Gastroesophageal sphincter (tissue), 3 donors: Measurements from ENCODE around the gene CRCP.

ENCODE experiments used
- EP300 ChIP-seq: sonication (generic); formaldehyde crosslinking; IDR thresholded peaks from one replicate; pipeline ENCODE4 v1.6.1; 2017; ENCODE audit warnings: antibody characterized with exemption, mild to moderate bottlenecking
- POLR2A ChIP-seq, 2 donors: fragments of 450-650 bp; IDR thresholded peaks; one replicate each; pipeline ENCODE4 v1.6.1; 2017; ENCODE audit warnings: antibody characterized with exemption in 2 of 2, mild to moderate bottlenecking in 2 of 2, moderate library complexity in 1 of 2
- POLR2AphosphoS5 ChIP-seq: sonication (generic); formaldehyde crosslinking; IDR thresholded peaks from one replicate; pipeline ENCODE4 v1.6.1; 2017; ENCODE audit warnings: antibody characterized with exemption
- TF ChIP-seq, protein P1 (sequence below), 4 experiments: fragments of 200-600 bp in 2 of 4; fragments of 450-650 bp in 2 of 4; sonication (generic) in 1 of 4; IDR thresholded peaks; one replicate each; pipeline ENCODE4 v1.5.1; 2017 to 2019; ENCODE audit warnings: antibody characterized with exemption in 4 of 4, mild to moderate bottlenecking in 2 of 4, moderate library complexity in 2 of 4

GRCh38 chr7:66153691-66154090, 39.0 kb downstream of the CRCP start:
- TF ChIP-seq, protein P1, sequence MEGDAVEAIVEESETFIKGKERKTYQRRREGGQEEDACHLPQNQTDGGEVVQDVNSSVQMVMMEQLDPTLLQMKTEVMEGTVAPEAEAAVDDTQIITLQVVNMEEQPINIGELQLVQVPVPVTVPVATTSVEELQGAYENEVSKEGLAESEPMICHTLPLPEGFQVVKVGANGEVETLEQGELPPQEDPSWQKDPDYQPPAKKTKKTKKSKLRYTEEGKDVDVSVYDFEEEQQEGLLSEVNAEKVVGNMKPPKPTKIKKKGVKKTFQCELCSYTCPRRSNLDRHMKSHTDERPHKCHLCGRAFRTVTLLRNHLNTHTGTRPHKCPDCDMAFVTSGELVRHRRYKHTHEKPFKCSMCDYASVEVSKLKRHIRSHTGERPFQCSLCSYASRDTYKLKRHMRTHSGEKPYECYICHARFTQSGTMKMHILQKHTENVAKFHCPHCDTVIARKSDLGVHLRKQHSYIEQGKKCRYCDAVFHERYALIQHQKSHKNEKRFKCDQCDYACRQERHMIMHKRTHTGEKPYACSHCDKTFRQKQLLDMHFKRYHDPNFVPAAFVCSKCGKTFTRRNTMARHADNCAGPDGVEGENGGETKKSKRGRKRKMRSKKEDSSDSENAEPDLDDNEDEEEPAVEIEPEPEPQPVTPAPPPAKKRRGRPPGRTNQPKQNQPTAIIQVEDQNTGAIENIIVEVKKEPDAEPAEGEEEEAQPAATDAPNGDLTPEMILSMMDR (IDR thresholded peaks at IDR 0.05), result no peak
- TF ChIP-seq POLR2AphosphoS5 (no peak), POLR2A (IDR thresholded peaks at IDR 0.05) (no peak), EP300 (no peak)
